ENCODE results near the gene ARHGAP26. TPM values are rescaled to one million over a fixed set of nuclear protein-coding genes. Genes with fewer than 3 reads are reported as not detected.

Gene ARHGAP26
- total and polyA plus RNA-seq, 2 experiments from 2014 or later: 9.5 to 16.8 TPM

- TF ChIP-seq ZNF462 (CRISPR knock-in tag; IDR thresholded peaks at IDR 0.05) (peak; percentile 73; the same call in 1 of the 2 replicates), EZH2 (IDR thresholded peaks at IDR 0.05; ENCODE audit: low read depth, unreplicated experiment) (no peak)
These were observed 350.9 kb downstream of the ARHGAP26 start (continued) for GRCh38 chr5:143121135-143121475.

- TF ChIP-seq ZNF114 (CRISPR knock-in tag; IDR thresholded peaks at IDR 0.05): no peak
- 0 out of 4 replicates have a peak, but pooled peaks of 1 of the 2 experiments have one; percentile 7 for TF ChIP-seq CTCF (conservative IDR thresholded peaks at IDR 0.05; ENCODE audit: low read depth in 2 of 2)
- DNase-seq (ENCODE audit: low spot score): no peak
- Histone ChIP-seq H3K36me3 (ENCODE audit: insufficient read depth) (no peaks in the 10 kb centered on the region), H3K27ac (ENCODE audit: low read depth) (no peak overlapping the region), H3K4me3 (no peak overlapping the region), H3K4me2 (no peak overlapping the region), H2AFZ (no peak overlapping the region), H3F3A (replicated peaks; ENCODE audit: low read depth) (no peaks in the 10 kb centered on the region), H3K9me2 (ENCODE audit: insufficient read depth) (peaks cover 9% of the 10 kb centered on the region), H3K79me2 (replicated peaks; ENCODE audit: insufficient read depth) (no peaks in the 10 kb centered on the region), H3K4me1 (ENCODE audit: insufficient read depth) (peaks cover 19% of the 10 kb centered on the region), H3K27me3 (ENCODE audit: insufficient read depth) (no peaks in the 10 kb centered on the region), H4K20me1 (replicated peaks; ENCODE audit: insufficient read depth) (no peaks in the 10 kb centered on the region)
- no peak for ATAC-seq
- H3K4me1 Mint-ChIP-seq: peaks cover 45% of the 10 kb centered on the region
- peak overlapping the region; percentile 55; the same call in 1 of the 2 replicates for H3K27ac Mint-ChIP-seq
- H3K4me3 Mint-ChIP-seq: no peak overlapping the region
- peaks cover 2% of the 10 kb centered on the region; the same call in 1 of the 3 replicates for H3K36me3 Mint-ChIP-seq (ENCODE audit: low read depth)
- H3K9me3 Mint-ChIP-seq: no peaks in the 10 kb centered on the region
- H3K27me3 Mint-ChIP-seq (ENCODE audit: insufficient read depth, low read depth, poor library complexity): peaks cover 2% of the 10 kb centered on the region
These were observed 354.4 kb downstream of the ARHGAP26 start for GRCh38 chr5:143124593-143124992.

Measured in GM23338 (cell line).